ENCODE data around the gene DDIT4. TPM values are rescaled to one million over a fixed set of nuclear protein-coding genes. Genes with fewer than 3 reads are reported as not detected.

Gene DDIT4
- total RNA-seq, 4 donors from 2014 or later = 77.4 to 247 (median 146) TPM

DNA sequence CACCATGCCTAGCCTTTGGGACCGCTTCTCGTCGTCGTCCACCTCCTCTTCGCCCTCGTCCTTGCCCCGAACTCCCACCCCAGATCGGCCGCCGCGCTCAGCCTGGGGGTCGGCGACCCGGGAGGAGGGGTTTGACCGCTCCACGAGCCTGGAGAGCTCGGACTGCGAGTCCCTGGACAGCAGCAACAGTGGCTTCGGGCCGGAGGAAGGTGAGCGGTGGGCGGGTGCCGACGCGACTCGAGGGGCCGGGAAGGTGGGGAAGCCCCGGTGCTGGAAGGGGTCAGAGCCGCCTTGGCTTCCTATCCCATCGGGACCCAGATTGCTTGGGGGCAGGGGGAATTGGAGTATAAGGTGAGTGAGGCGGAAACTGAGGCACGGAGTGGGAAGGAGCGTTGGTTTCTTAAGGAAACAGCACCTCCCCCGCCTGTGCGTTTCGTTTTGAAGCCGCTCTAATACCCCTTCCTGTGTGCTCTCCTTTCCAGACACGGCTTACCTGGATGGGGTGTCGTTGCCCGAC, 547 bp downstream of the DDIT4 start:
- TF ChIP-seq, protein P1, sequence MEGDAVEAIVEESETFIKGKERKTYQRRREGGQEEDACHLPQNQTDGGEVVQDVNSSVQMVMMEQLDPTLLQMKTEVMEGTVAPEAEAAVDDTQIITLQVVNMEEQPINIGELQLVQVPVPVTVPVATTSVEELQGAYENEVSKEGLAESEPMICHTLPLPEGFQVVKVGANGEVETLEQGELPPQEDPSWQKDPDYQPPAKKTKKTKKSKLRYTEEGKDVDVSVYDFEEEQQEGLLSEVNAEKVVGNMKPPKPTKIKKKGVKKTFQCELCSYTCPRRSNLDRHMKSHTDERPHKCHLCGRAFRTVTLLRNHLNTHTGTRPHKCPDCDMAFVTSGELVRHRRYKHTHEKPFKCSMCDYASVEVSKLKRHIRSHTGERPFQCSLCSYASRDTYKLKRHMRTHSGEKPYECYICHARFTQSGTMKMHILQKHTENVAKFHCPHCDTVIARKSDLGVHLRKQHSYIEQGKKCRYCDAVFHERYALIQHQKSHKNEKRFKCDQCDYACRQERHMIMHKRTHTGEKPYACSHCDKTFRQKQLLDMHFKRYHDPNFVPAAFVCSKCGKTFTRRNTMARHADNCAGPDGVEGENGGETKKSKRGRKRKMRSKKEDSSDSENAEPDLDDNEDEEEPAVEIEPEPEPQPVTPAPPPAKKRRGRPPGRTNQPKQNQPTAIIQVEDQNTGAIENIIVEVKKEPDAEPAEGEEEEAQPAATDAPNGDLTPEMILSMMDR (IDR thresholded peaks at IDR 0.05) = no peak
- TF ChIP-seq EP300 (IDR thresholded peaks at IDR 0.05) = no peak
- TF ChIP-seq POLR2AphosphoS5 (IDR thresholded peaks at IDR 0.05) = no peak
- TF ChIP-seq POLR2A (IDR thresholded peaks at IDR 0.05; ENCODE audit: low read depth) = no peak
- intact Hi-C loops (cut with DNase I) = loop anchor here (2.0 to 5.0 kb wide), 2 partner anchors 55 to 57 kb away; partner anchors contain the start of genes ANAPC16 and ASCC1
- Histone ChIP-seq H3K27me3 (no peaks in the 10 kb centered on the region), H3K9me3 (no peaks in the 10 kb centered on the region), H3K4me3 (peak overlapping the region; percentile 65 to 95 (median 86)), H3K36me3 (peaks cover 13 to 27% (median 18%) of the 10 kb centered on the region in 4 donors), H3K27ac (replicated peaks in 1 of 4) (peak overlapping the region; percentile 98 to 100 (median 99)), H3K4me1 (peaks cover 27 to 47% (median 37%) of the 10 kb centered on the region in 4 donors)
- under 1% methylated on average over 20 of the region's 40 CpGs for WGBS
- no peak for DNase-seq (ENCODE audit: extremely low spot score)

DNA sequence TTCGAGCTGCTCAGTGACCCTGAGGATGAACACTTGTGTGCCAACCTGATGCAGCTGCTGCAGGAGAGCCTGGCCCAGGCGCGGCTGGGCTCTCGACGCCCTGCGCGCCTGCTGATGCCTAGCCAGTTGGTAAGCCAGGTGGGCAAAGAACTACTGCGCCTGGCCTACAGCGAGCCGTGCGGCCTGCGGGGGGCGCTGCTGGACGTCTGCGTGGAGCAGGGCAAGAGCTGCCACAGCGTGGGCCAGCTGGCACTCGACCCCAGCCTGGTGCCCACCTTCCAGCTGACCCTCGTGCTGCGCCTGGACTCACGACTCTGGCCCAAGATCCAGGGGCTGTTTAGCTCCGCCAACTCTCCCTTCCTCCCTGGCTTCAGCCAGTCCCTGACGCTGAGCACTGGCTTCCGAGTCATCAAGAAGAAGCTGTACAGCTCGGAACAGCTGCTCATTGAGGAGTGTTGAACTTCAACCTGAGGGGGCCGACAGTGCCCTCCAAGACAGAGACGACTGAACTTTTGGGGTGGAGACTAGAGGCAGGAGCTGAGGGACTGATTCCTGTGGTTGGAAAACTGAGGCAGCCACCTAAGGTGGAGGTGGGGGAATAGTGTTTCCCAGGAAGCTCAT, 1.1 kb downstream of the DDIT4 start:
- Histone ChIP-seq H3K36me3 (peaks cover 13 to 27% (median 18%) of the 10 kb centered on the region in 4 donors), H3K4me3 (peak overlapping the region; percentile 65 to 95 (median 86)), H3K4me1 (peaks cover 27 to 47% (median 37%) of the 10 kb centered on the region in 4 donors), H3K27ac (replicated peaks in 1 of 4) (peak overlapping the region; percentile 98 to 100 (median 99)), H3K9me3 (no peaks in the 10 kb centered on the region), H3K27me3 (no peaks in the 10 kb centered on the region)
- no peak for DNase-seq (ENCODE audit: extremely low spot score)
- intact Hi-C loops (cut with DNase I) = loop anchor here (2.0 to 5.0 kb wide), 2 partner anchors 54 to 58 kb away; partner anchors contain the start of genes ANAPC16 and ASCC1
- TF ChIP-seq, protein P1 (IDR thresholded peaks at IDR 0.05) = peak; percentile 73 to 81 (median 73)
- TF ChIP-seq POLR2AphosphoS5 (IDR thresholded peaks at IDR 0.05) = peak; percentile 64 to 67
- TF ChIP-seq POLR2A (IDR thresholded peaks at IDR 0.05; ENCODE audit: low read depth) = no peak
- WGBS = 11% methylated on average over 12 of the region's 26 CpGs

DNA sequence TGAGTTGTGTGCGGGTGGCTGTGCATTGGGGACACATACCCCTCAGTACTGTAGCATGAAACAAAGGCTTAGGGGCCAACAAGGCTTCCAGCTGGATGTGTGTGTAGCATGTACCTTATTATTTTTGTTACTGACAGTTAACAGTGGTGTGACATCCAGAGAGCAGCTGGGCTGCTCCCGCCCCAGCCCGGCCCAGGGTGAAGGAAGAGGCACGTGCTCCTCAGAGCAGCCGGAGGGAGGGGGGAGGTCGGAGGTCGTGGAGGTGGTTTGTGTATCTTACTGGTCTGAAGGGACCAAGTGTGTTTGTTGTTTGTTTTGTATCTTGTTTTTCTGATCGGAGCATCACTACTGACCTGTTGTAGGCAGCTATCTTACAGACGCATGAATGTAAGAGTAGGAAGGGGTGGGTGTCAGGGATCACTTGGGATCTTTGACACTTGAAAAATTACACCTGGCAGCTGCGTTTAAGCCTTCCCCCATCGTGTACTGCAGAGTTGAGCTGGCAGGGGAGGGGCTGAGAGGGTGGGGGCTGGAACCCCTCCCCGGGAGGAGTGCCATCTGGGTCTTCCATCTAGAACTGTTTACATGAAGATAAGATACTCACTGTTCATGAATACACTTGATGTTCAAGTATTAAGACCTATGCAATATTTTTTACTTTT, 1.8 kb downstream of the DDIT4 start:
- H3K4me1 ChIP-seq = peaks cover 27 to 47% (median 39%) of the 10 kb centered on the region in 4 donors
- peaks cover 13 to 27% (median 18%) of the 10 kb centered on the region in 4 donors for H3K36me3 ChIP-seq
- WGBS = 19% methylated on average over 12 of the region's 12 CpGs
- H3K27me3 ChIP-seq = no peaks in the 10 kb centered on the region
- peak overlapping the region; percentile 65 to 95 (median 86) for H3K4me3 ChIP-seq
- intact Hi-C loops (cut with DNase I) = loop anchor here (2.0 kb wide), 1 partner anchor 53 kb away; no protein-coding TSS in a partner anchor
- DNase-seq (ENCODE audit: extremely low spot score) = no peak
- TF ChIP-seq POLR2A (IDR thresholded peaks at IDR 0.05; ENCODE audit: low read depth) (no peak), EP300 (IDR thresholded peaks at IDR 0.05) (no peak), POLR2AphosphoS5 (IDR thresholded peaks at IDR 0.05) (peak in 1 of 2 donors; percentile 4)
- H3K27ac ChIP-seq (replicated peaks in 1 of 4) = peak overlapping the region; percentile 98 to 100 (median 99)
- no peaks in the 10 kb centered on the region for H3K9me3 ChIP-seq

DNA sequence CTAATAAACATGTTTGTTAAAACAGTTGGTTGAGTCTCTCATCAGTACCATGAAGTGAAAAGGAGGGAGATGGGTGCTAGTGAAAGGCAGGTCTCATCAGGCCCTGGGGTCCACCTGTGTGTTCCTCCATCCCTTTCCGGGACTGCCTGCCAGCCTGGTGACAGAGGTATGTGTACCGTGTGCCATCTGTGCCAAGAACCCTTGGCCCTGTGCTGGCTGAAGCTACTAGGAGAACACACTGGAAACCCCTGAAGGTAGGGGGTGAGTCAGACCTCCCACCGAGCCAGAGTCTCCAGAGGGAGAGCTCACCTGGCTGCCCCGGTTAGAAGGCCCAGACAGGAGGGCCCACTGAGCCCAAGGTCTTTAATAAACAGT, 2.3 kb downstream of the DDIT4 start:
- H3K36me3 ChIP-seq = peaks cover 13 to 27% (median 18%) of the 10 kb centered on the region in 4 donors
- WGBS = 49% methylated on average over 4 of the region's 4 CpGs
- no peaks in the 10 kb centered on the region for H3K9me3 ChIP-seq
- H3K27ac ChIP-seq (replicated peaks in 1 of 4) = peak overlapping the region; percentile 98 to 100 (median 99)
- TF ChIP-seq POLR2A (IDR thresholded peaks at IDR 0.05; ENCODE audit: low read depth) (no peak), POLR2AphosphoS5 (IDR thresholded peaks at IDR 0.05) (no peak), EP300 (IDR thresholded peaks at IDR 0.05) (no peak)
- TF ChIP-seq, protein P1 (IDR thresholded peaks at IDR 0.05) = no peak
- H3K4me3 ChIP-seq = peak overlapping the region; percentile 65 to 95 (median 86)
- DNase-seq (ENCODE audit: extremely low spot score) = no peak
- intact Hi-C loops (cut with DNase I) = no loop called here
- H3K27me3 ChIP-seq = no peaks in the 10 kb centered on the region
- peaks cover 27 to 44% (median 39%) of the 10 kb centered on the region in 4 donors for H3K4me1 ChIP-seq
